ENCODE measurements around the gene SLC10A7. TPM values are rescaled to one million over a fixed set of nuclear protein-coding genes. Genes with fewer than 3 reads are reported as not detected.

SLC10A7 gene
- total RNA-seq, 3 donors from 2014 or later (not counting 1 experiment from before 2014, with no cell fraction given), result 16.0 to 29.4 (median 26.3) TPM

- peaks cover 3 to 21% of the 10 kb centered on the region in 2 donors for H3K9me3 Mint-ChIP-seq
- H3K4me3 Mint-ChIP-seq, result no peak overlapping the region
- Histone ChIP-seq H3K27ac (ENCODE audit: low read length) (peak overlapping the region; percentile 5), H3K4me3 (ENCODE audit: low read length) (no peak overlapping the region), H3K27me3 (ENCODE audit: control insufficient read depth, insufficient read depth, low read length) (no peaks in the 10 kb centered on the region), H3K4me1 (ENCODE audit: control insufficient read depth, insufficient read depth, low read length) (peaks cover 7% of the 10 kb centered on the region), H3K9me3 (ENCODE audit: control insufficient read depth, insufficient read depth, low read length) (no peaks in the 10 kb centered on the region), H3K36me3 (ENCODE audit: control insufficient read depth, insufficient read depth, low read length) (no peaks in the 10 kb centered on the region)
- H3K27ac Mint-ChIP-seq, result peak overlapping the region; percentile 15 to 21
- peaks cover 45 to 50% of the 10 kb centered on the region in 2 donors for H3K4me1 Mint-ChIP-seq
- WGBS (ENCODE audit: insufficient coverage), result 86% methylated on average over 1 of the region's 1 CpG
- DNase-seq (peak in 1 of 2 donors; percentile 10), ATAC-seq (no peak)
- H3K36me3 Mint-ChIP-seq, result peaks cover 26% of the 10 kb centered on the region
- TF ChIP-seq, protein P1, sequence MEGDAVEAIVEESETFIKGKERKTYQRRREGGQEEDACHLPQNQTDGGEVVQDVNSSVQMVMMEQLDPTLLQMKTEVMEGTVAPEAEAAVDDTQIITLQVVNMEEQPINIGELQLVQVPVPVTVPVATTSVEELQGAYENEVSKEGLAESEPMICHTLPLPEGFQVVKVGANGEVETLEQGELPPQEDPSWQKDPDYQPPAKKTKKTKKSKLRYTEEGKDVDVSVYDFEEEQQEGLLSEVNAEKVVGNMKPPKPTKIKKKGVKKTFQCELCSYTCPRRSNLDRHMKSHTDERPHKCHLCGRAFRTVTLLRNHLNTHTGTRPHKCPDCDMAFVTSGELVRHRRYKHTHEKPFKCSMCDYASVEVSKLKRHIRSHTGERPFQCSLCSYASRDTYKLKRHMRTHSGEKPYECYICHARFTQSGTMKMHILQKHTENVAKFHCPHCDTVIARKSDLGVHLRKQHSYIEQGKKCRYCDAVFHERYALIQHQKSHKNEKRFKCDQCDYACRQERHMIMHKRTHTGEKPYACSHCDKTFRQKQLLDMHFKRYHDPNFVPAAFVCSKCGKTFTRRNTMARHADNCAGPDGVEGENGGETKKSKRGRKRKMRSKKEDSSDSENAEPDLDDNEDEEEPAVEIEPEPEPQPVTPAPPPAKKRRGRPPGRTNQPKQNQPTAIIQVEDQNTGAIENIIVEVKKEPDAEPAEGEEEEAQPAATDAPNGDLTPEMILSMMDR (IDR thresholded peaks at IDR 0.05), result no peak
- intact Hi-C loops (cut with micrococcal nuclease), result no loop called here
- H3K27me3 Mint-ChIP-seq (ENCODE audit: low read depth in 2 of 2), result no peaks in the 10 kb centered on the region
These were observed 35.2 kb downstream of the SLC10A7 start for GRCh38 chr4:146486565-146486964.

GRCh38 chr4:146485968-146486367 is 35.8 kb downstream of the SLC10A7 start:
- Mint-ChIP-seq H3K4me1 (peaks cover 42 to 48% of the 10 kb centered on the region in 2 donors), H3K27me3 (ENCODE audit: low read depth in 2 of 2) (no peaks in the 10 kb centered on the region), H3K9me3 (peaks cover 3 to 21% of the 10 kb centered on the region in 2 donors), H3K4me3 (no peak overlapping the region), H3K27ac (peak overlapping the region in 1 of 2 donors; percentile 15), H3K36me3 (peaks cover 27% of the 10 kb centered on the region)
- no peak overlapping the region for H3K4me3 ChIP-seq (ENCODE audit: low read length)
- no peaks in the 10 kb centered on the region for H3K9me3 ChIP-seq (ENCODE audit: control insufficient read depth, insufficient read depth, low read length)
- no peak overlapping the region for H3K27ac ChIP-seq (ENCODE audit: low read length)
- peaks cover 7% of the 10 kb centered on the region for H3K4me1 ChIP-seq (ENCODE audit: control insufficient read depth, insufficient read depth, low read length)
- no peaks in the 10 kb centered on the region for H3K36me3 ChIP-seq (ENCODE audit: control insufficient read depth, insufficient read depth, low read length)
- TF ChIP-seq, protein P1 (IDR thresholded peaks at IDR 0.05), result no peak
- ATAC-seq, result no peak
- DNase-seq, result no peak
- no peaks in the 10 kb centered on the region for H3K27me3 ChIP-seq (ENCODE audit: control insufficient read depth, insufficient read depth, low read length)
- intact Hi-C loops (cut with micrococcal nuclease), result no loop called here

DNA sequence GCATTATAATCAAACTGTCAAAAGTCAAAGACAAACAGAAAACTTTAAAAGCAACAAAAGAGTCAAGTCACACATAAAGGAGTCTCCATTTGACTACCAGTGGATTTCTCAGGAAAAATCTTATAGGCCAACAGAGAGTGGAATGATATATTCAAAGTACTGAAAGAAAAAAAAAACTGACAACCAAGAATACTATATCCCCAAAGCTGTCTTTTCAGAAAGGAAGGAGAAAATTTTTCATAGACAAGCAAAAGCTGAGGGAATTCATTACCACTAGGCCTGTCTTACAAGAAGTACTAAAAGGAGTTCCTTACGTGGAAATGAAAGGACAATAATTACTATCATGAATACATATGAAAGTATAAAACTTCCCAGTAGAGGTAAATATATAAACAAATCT is 39.0 kb downstream of the SLC10A7 start:
- WGBS (ENCODE audit: insufficient coverage), result no CpG with 5 or more reads among the region's 1 CpG
- intact Hi-C loops (cut with micrococcal nuclease), result no loop called here

More for the DNA sequence above, 39.0 kb downstream of the SLC10A7 start:
- peaks cover 32 to 34% of the 10 kb centered on the region in 2 donors for H3K4me1 Mint-ChIP-seq
- no peaks in the 10 kb centered on the region for H3K27me3 Mint-ChIP-seq (ENCODE audit: low read depth in 2 of 2)
- H3K9me3 Mint-ChIP-seq, result peaks cover 3 to 21% of the 10 kb centered on the region in 2 donors
- no peak overlapping the region for H3K4me3 Mint-ChIP-seq
- Histone ChIP-seq H3K36me3 (ENCODE audit: control insufficient read depth, insufficient read depth, low read length) (no peaks in the 10 kb centered on the region), H3K9me3 (ENCODE audit: control insufficient read depth, insufficient read depth, low read length) (no peaks in the 10 kb centered on the region), H3K27ac (ENCODE audit: low read length) (no peak overlapping the region), H3K4me1 (ENCODE audit: control insufficient read depth, insufficient read depth, low read length) (peaks cover 4% of the 10 kb centered on the region), H3K27me3 (ENCODE audit: control insufficient read depth, insufficient read depth, low read length) (no peaks in the 10 kb centered on the region), H3K4me3 (ENCODE audit: low read length) (no peak overlapping the region)
- TF ChIP-seq, protein P1 (IDR thresholded peaks at IDR 0.05), result no peak
- ATAC-seq, result no peak
- H3K36me3 Mint-ChIP-seq, result peaks cover 27% of the 10 kb centered on the region
- no peak overlapping the region for H3K27ac Mint-ChIP-seq
- no peak for DNase-seq
